Measurements from ENCODE around the gene HSD17B1.

HSD17B1 gene

DNA sequence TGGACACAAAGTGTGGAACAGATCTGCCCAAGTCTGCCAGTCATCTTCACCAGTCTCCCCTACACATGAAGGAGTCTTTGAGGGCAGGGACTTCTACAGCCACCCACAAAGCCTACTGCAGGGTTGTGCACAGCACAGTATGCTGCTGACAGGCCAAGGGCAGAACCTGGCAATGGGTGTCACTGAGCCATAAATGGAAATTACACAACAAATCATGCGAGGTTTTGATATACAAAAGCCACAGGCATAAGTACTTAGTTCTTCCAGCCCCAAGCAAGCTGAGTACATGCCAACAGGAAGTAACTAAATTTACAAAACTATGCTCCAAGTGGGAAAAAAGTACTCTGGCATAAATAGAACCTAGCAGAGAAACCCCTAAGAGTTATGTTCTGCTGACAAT, 32.6 kb downstream of the HSD17B1 start:
- no peak for DNase-seq (ENCODE audit: low read depth)
- in situ Hi-C loops (cut with HindIII; ENCODE audit: low sequenced_read_pairs): no loop called here
- no peak overlapping the region for H3K4me3 ChIP-seq (ENCODE audit: low read depth, low read length)
- no peak for TF ChIP-seq CTCF (IDR thresholded peaks at IDR 0.05; ENCODE audit: low read depth, low read length, missing control alignments)

GRCh38 chr17:42586514-42587230, 33.9 kb downstream of the HSD17B1 start:
- no peak for DNase-seq (ENCODE audit: low read depth)
- no peak for TF ChIP-seq CTCF (IDR thresholded peaks at IDR 0.05; ENCODE audit: low read depth, low read length, missing control alignments)
- in situ Hi-C loops (cut with HindIII; ENCODE audit: low sequenced_read_pairs): no loop called here
- no peak overlapping the region for H3K4me3 ChIP-seq (ENCODE audit: low read depth, low read length)

- H3K4me3 ChIP-seq (ENCODE audit: low read depth, low read length): no peak overlapping the region
- no peak for DNase-seq (ENCODE audit: low read depth)
- in situ Hi-C loops (cut with HindIII; ENCODE audit: low sequenced_read_pairs): no loop called here
- TF ChIP-seq CTCF (IDR thresholded peaks at IDR 0.05; ENCODE audit: low read depth, low read length, missing control alignments): no peak
These were observed 38.2 kb downstream of the HSD17B1 start for GRCh38 chr17:42590886-42591285.

DNA sequence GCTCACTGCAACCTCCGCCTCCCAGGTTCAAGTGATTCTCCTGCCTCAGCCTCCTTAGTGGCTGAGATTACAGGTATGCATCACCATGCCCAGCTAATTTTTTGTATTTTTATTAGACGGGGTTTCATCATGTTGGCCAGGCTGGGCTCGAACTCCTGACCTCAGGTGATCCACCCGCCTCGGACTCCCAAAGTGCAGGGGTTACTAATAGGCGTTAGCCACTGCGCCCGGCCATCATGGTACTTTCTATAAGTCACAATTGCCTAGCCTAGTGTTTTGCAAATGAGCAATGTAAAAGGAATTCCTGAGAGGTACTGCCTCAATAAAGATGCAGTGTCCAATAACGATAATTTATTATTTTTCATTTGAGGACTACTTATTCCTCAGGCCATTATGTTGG, 38.7 kb downstream of the HSD17B1 start:
- TF ChIP-seq CTCF (IDR thresholded peaks at IDR 0.05; ENCODE audit: low read depth, low read length, missing control alignments): no peak
- in situ Hi-C loops (cut with HindIII; ENCODE audit: low sequenced_read_pairs): no loop called here
- no peak for DNase-seq (ENCODE audit: low read depth)
- H3K4me3 ChIP-seq (ENCODE audit: low read depth, low read length): no peak overlapping the region

GRCh38 chr17:42596386-42596785, 43.7 kb downstream of the HSD17B1 start:
- TF ChIP-seq CTCF (IDR thresholded peaks at IDR 0.05; ENCODE audit: low read depth, low read length, missing control alignments): no peak
- no peak overlapping the region for H3K4me3 ChIP-seq (ENCODE audit: low read depth, low read length)
- DNase-seq (ENCODE audit: low read depth): no peak
- in situ Hi-C loops (cut with HindIII; ENCODE audit: low sequenced_read_pairs): no loop called here

DNA sequence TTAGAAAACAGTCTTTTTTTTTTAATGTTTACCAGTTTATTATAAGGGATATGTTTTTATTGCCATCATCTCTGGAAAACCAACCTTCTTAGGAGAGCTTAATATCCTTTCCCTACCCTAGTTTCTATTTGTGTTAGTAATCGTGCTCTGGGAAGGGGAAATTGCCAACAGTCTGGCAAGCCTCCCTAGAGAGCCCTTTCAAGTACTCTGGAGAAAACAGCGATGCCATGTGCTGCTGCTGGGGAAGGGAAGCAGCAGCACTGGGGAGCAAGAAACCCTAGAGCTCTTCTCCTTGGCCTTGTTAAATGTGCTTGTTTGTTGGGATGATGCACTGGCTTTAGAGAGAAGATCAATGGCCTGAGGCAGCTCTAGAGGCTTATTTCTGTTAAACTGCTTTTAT, 46.2 kb downstream of the HSD17B1 start:
- in situ Hi-C loops (cut with HindIII; ENCODE audit: low sequenced_read_pairs): no loop called here
- no peak overlapping the region for H3K4me3 ChIP-seq (ENCODE audit: low read depth, low read length)
- TF ChIP-seq CTCF (IDR thresholded peaks at IDR 0.05; ENCODE audit: low read depth, low read length, missing control alignments): no peak
- DNase-seq (ENCODE audit: low read depth): no peak

Data from astrocyte of the cerebellum (primary cell).